GM18519 (cell line): Measurements from ENCODE around the gene HELQ.
"Not testable (repeated sequence)": the region's sequence is repeated elsewhere in the genome, so short reads cannot be mapped to it uniquely, and the experiment has no call there.

Experiments used
- ATAC-seq: cut with Tn5 transposase; IDR thresholded peaks from one replicate; pipeline ENCODE4 v1.9.1; 2021; ENCODE audit warnings: mild to moderate bottlenecking, moderate library complexity; ENCODE audit not compliant: unreplicated experiment, low FRiP score

HELQ gene

GRCh38 chr4:83455281-83456183 is at the start of gene HELQ, which contains the start of gene MRPS18C:
Gene HELQ, minus strand, starts transcription at chr4:83455823. Its CDS starts 130 bp downstream, at chr4:83455693.
Gene MRPS18C, plus strand, starts transcription at chr4:83456058. Its CDS starts 20 bp downstream, at chr4:83456078.
- ATAC-seq = peak; percentile 94

- no peak for ATAC-seq
These were observed 49.4 kb upstream of the HELQ start for GRCh38 chr4:83504996-83505395.

- no peak for ATAC-seq
These were observed 48.9 kb upstream of the HELQ start for GRCh38 chr4:83504503-83504902.

GRCh38 chr4:83503974-83504373 is 48.4 kb upstream of the HELQ start:
- no peak for ATAC-seq

- not testable (repeated sequence) for ATAC-seq
These were observed 46.0 kb upstream of the HELQ start for GRCh38 chr4:83501671-83502070.

- no peak for ATAC-seq
These were observed 42.6 kb upstream of the HELQ start for GRCh38 chr4:83498187-83498586.

- ATAC-seq = not testable (repeated sequence)
These were observed 40.7 kb upstream of the HELQ start for GRCh38 chr4:83496085-83496917.

GRCh38 chr4:83490876-83491450 is 35.3 kb upstream of the HELQ start:
- ATAC-seq = peak; percentile 77

GRCh38 chr4:83489711-83490326 is 34.2 kb upstream of the HELQ start:
- ATAC-seq = no peak

- no peak for ATAC-seq
These were observed 31.0 kb upstream of the HELQ start for GRCh38 chr4:83486457-83487129.

- peak; percentile 97 for ATAC-seq
These were observed 29.2 kb upstream of the HELQ start, which contains the start of gene ABRAXAS1 for GRCh38 chr4:83484500-83485461. Gene ABRAXAS1, minus strand, starts transcription at chr4:83485100. Its CDS starts 28 bp downstream, at chr4:83485072.

- no peak for ATAC-seq
These were observed 18.3 kb upstream of the HELQ start for GRCh38 chr4:83473966-83474365.

- no peak for ATAC-seq
These were observed 17.8 kb upstream of the HELQ start for GRCh38 chr4:83473423-83473822.

GRCh38 chr4:83456184-83456501 is 520 bp upstream of the HELQ start:
- no peak for ATAC-seq

GRCh38 chr4:83454686-83455085 is 937 bp downstream of the HELQ start:
- ATAC-seq = no peak

GRCh38 chr4:83449009-83449408 is 6.6 kb downstream of the HELQ start:
- no peak for ATAC-seq

GRCh38 chr4:83440899-83441298 is 14.7 kb downstream of the HELQ start:
- ATAC-seq = peak; percentile 89

- ATAC-seq = no peak
These were observed 15.3 kb downstream of the HELQ start for GRCh38 chr4:83440148-83440814.
